ENCODE data around the gene OAS1. TPM values are rescaled to one million over a fixed set of nuclear protein-coding genes. Genes with fewer than 3 reads are reported as not detected.

OAS1 gene
- total RNA-seq, 2 donors from 2014 or later, result 8.2 to 14.2 TPM

GRCh38 chr12:112944024-112944690 is 37.4 kb downstream of the OAS1 start:
- DNase-seq (ENCODE audit: low spot score), result no peak
- WGBS, result 92% methylated on average over 15 of the region's 15 CpGs
- Histone ChIP-seq H3K27me3 (replicated peaks; ENCODE audit: insufficient read depth) (no peaks in the 10 kb centered on the region), H3K4me1 (replicated peaks) (peaks cover 3% of the 10 kb centered on the region), H3K9me3 (no peaks in the 10 kb centered on the region), H3K36me3 (no peaks in the 10 kb centered on the region), H3K27ac (no peak overlapping the region), H3K4me3 (no peak overlapping the region)
- TF ChIP-seq POLR2A (IDR thresholded peaks at IDR 0.05) (no peak), POLR2AphosphoS5 (IDR thresholded peaks at IDR 0.05) (no peak)
- TF ChIP-seq, protein P1, sequence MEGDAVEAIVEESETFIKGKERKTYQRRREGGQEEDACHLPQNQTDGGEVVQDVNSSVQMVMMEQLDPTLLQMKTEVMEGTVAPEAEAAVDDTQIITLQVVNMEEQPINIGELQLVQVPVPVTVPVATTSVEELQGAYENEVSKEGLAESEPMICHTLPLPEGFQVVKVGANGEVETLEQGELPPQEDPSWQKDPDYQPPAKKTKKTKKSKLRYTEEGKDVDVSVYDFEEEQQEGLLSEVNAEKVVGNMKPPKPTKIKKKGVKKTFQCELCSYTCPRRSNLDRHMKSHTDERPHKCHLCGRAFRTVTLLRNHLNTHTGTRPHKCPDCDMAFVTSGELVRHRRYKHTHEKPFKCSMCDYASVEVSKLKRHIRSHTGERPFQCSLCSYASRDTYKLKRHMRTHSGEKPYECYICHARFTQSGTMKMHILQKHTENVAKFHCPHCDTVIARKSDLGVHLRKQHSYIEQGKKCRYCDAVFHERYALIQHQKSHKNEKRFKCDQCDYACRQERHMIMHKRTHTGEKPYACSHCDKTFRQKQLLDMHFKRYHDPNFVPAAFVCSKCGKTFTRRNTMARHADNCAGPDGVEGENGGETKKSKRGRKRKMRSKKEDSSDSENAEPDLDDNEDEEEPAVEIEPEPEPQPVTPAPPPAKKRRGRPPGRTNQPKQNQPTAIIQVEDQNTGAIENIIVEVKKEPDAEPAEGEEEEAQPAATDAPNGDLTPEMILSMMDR (IDR thresholded peaks at IDR 0.05), result no peak
- intact Hi-C loops (cut with DNase I), result no loop called here

GRCh38 chr12:112945515-112945914 is 38.8 kb downstream of the OAS1 start:
- H3K4me3 ChIP-seq, result no peak overlapping the region
- no peak for TF ChIP-seq POLR2A (IDR thresholded peaks at IDR 0.05)
- TF ChIP-seq, protein P1 (IDR thresholded peaks at IDR 0.05), result no peak
- no peak for TF ChIP-seq POLR2AphosphoS5 (IDR thresholded peaks at IDR 0.05)
- WGBS, result 93% methylated on average over 4 of the region's 4 CpGs
- H3K4me1 ChIP-seq (replicated peaks), result no peaks in the 10 kb centered on the region
- DNase-seq (ENCODE audit: low spot score), result no peak
- no peaks in the 10 kb centered on the region for H3K9me3 ChIP-seq
- H3K27me3 ChIP-seq (replicated peaks; ENCODE audit: insufficient read depth), result no peaks in the 10 kb centered on the region
- H3K27ac ChIP-seq, result no peak overlapping the region
- intact Hi-C loops (cut with DNase I), result no loop called here
- H3K36me3 ChIP-seq, result no peaks in the 10 kb centered on the region

- 86% methylated on average over 14 of the region's 14 CpGs for WGBS
- no peak overlapping the region for H3K4me3 ChIP-seq
- no peak for DNase-seq (ENCODE audit: low spot score)
- intact Hi-C loops (cut with DNase I), result no loop called here
- H3K36me3 ChIP-seq, result no peaks in the 10 kb centered on the region
- H3K27me3 ChIP-seq (replicated peaks; ENCODE audit: insufficient read depth), result no peaks in the 10 kb centered on the region
- TF ChIP-seq POLR2AphosphoS5 (IDR thresholded peaks at IDR 0.05) (no peak), POLR2A (IDR thresholded peaks at IDR 0.05) (no peak)
- TF ChIP-seq, protein P1 (IDR thresholded peaks at IDR 0.05), result no peak
- H3K4me1 ChIP-seq (replicated peaks), result no peaks in the 10 kb centered on the region
- no peak overlapping the region for H3K27ac ChIP-seq
- no peaks in the 10 kb centered on the region for H3K9me3 ChIP-seq
Measured at GRCh38 chr12:112946236-112947000, 39.7 kb downstream of the OAS1 start.

- Histone ChIP-seq H3K4me1 (replicated peaks) (no peaks in the 10 kb centered on the region), H3K9me3 (no peaks in the 10 kb centered on the region), H3K4me3 (no peak overlapping the region), H3K27ac (no peak overlapping the region), H3K27me3 (replicated peaks; ENCODE audit: insufficient read depth) (no peaks in the 10 kb centered on the region), H3K36me3 (no peaks in the 10 kb centered on the region)
- TF ChIP-seq, protein P1 (IDR thresholded peaks at IDR 0.05), result no peak
- TF ChIP-seq POLR2AphosphoS5 (IDR thresholded peaks at IDR 0.05) (no peak), POLR2A (IDR thresholded peaks at IDR 0.05) (no peak)
- intact Hi-C loops (cut with DNase I), result no loop called here
- WGBS, result 0% methylated on average over 1 of the region's 1 CpG
- no peak for DNase-seq (ENCODE audit: low spot score)
Measured at GRCh38 chr12:112947314-112947713, 40.6 kb downstream of the OAS1 start.
